Activated CD4-positive, alpha-beta T cell treated with anti-CD3 and anti-CD28 coated beads, Interleukin-10, Interleukin-2, amounts not matched to agents 100 ng/mL and 50 ng/mL, durations not matched to agents 16 hours and 8 hours (primary cell): ENCODE results near the gene PTPRD.
A peak's percentile ranks its signal among the peaks of the same experiment; 100 is the strongest.

Experiments
- DNase-seq: peaks from one replicate; pipeline ENCODE4 v3.0.0-alpha.2; 2020

PTPRD gene

DNA sequence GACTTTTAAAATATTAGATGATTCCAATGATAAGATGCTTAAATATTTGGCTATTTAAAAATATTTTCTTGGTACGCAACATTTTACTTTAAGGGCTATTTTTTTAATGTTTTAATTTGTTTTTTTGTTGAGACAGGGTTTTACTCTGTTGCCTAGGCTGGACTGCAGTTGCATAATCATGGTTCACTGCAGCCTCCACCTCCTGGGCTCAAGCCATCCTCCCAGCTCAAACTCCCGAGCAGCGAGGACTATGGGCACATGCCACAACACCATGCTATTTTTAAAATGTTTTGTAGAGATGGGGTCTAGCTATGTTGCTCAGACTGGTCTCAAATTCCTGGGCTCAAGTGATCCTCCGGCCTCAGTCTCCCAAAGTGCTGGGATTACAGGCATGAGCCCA, 1963.0 kb downstream of the PTPRD start:
- DNase-seq, result no peak

DNA sequence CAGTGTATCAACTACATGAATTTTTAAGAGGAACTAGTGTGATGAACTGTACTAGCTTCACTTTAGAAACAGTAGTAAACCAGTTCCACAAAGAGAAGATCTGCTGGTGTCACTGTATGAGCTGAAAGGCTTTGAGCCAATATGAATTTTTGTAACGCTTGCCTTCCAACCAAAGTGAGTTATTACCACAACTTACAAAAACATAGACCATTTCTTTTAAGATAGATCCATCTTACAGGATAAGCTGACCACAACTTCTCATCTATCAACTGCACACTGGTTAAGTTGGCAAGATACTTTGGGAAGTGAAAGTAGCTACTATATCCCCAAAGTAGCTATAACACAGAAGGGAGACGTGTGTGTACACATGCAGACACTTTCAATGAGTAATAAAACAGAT, 1963.6 kb downstream of the PTPRD start:
- DNase-seq, result peak; percentile 53

DNA sequence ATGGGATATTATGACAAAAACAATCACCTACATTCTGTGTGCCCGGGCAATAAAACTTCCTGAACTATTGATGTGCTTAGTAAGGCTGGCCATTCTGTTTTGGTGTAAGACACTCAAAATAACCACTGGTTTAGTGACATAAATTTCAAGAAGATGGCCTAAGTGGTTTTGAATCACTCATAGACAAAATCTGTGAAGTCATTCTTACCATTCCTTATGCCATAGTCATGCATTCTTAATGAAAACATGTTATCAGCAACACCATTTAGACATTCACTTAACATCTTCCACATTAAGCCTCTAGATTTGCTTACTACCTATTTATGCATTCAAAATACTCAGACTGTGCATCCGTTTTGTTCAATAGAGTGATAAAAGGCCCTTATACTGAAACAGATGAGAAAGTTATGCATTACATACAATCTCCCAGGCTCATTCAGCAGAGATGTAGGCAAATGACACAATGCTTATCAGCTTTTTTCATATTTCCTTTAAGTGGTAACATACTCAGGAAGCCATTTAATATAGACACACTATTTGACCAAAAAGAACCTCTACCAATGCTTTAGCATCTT, 1964.4 kb downstream of the PTPRD start:
- no peak for DNase-seq

DNA sequence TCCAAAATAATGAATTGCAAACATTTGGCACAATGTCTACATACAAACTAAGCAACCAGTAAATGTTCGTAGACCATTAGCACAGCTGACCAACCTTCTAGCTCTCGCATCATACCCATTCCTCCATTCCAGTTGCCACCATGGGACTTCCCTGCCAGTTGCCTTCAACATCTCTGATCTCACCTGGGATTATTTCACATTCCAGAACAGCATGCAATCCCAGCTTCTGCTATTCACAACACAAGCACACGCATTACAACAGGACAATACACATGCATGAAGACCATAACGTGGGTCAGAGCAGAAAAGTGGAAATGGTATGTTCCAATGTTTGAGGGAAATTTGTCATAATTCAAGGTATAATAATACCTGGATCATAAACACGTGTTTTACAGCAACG, 1965.0 kb downstream of the PTPRD start:
- DNase-seq, result no peak

DNA sequence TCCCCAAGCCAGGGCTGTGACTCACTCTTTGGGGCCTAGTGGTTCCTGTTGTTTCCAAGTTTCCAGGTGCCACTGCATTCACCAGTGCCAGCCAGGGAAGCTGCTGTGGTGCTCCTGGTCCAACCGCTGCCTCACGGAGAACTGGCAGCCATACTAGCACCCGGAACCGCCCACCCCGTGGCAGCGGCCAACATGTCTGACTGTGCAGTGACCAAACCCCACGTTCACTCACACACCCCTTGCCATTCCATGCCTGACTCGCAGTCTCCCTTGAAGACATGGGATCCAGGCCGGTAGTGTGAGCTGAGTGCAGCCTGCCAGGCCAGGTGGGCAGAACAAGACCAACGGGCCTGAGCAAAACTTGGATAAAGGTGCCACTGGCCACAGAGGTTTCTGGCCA, 1968.2 kb downstream of the PTPRD start:
- DNase-seq, result no peak

DNA sequence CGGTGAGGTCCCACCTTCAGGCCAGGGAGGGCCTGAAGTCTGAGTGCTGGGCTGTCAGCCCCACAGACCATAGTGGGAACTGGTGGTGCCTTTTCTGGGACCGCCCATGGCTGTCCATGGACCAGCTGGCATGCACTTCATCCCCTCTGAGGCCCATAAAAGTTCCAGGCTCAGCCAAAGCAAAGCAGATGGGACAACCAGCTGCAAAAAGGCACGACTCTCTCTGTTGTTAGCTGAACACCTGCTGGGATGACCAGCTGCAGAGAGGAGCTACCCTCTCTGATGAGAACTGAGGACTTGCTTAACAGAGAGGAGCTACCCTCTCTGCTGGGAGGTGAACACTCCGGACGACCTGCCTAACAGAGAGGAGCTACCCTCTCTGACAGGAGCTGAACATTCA, 1968.9 kb downstream of the PTPRD start:
- no peak for DNase-seq

DNA sequence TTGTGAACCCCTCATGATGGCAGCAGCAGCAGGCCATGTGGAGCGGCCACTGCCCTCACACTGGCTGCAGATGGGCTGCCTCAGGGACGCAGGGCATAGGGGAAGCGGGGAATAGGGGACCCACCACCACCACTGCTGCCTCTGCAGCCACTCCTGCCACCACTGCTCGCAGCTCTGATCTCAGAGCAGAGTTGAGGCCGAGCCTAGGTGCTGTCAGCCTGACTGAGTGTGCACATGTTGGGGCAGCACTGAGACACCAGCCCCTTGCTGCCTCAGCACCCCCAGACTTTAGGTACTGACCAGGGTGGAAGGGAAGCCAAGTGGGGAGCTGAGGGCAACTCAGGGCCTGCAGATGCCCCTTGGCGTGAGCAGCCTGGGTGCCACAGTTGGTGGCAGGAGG, 1969.3 kb downstream of the PTPRD start:
- DNase-seq, result no peak

DNA sequence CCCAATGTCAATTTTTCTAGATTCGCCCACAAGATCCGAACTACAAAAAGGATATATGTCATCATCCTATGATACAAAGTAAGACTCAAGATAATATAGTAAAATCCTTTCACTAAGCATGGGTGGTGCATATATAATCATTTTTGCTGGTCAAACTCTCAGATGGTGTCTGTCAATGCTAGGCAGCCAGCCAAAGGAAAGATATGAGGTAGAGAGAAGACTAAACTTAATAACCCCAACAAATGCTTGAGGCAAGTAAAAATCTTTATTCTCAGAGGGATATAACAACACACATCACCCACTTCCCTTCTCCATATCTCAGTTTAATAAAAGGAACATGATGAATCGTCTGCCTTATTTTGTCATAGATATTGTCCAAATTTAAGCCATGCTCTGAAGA, 1972.0 kb downstream of the PTPRD start:
- DNase-seq, result no peak

DNA sequence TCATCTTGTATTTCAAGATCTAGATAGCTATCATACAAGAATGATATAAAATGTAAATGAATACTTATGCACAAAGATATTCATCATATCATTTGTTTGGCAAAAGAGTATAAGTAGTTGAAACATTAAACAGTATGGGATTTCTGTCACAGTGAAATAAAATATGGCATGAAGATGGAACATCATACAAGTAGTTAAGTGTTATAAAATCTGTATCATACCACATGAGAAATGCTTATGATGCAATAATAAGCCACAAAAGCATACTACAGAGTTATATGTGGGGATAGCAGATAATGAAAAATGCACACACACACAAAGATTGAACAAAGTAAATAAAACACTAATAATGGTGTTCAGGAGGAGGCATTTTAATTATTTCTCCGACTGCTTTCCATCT, 1975.2 kb downstream of the PTPRD start:
- no peak for DNase-seq

DNA sequence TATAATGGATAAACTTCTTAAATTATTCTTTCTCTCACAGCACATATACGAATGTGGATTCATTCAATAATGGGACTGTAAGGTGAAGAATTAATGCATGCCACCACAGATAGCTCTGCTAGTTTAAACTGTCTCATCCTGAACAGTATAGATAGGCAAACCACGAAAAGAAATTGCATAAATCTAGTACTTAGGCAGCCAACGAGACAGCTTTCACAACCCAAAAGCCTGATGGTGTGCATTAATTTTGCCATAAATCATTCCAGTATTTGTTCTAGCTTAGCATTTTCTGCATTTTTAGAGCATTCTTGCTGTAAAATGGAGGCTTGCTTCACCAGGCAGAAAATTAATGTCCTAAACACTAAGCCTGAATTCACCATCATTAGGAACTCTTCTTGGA, 1979.0 kb downstream of the PTPRD start:
- DNase-seq, result no peak

DNA sequence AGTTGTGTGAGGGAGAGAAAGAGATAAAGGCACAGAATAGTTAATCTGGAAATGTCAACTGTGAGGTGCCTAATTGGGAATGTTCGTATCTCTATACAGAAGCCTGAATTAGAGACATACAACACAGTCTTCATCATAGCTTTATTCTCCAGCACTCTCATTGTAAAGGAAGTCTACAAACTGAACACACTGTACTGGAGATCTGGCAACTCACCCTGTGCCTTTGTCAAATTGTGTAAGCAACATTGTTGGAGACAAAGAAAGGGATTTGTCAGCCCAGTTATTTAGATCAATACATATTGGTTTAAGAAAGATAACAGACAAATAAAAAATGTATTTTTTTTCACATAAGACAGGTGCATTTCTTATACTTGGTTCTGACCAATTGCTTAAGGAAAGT, 1980.3 kb downstream of the PTPRD start:
- no peak for DNase-seq

DNA sequence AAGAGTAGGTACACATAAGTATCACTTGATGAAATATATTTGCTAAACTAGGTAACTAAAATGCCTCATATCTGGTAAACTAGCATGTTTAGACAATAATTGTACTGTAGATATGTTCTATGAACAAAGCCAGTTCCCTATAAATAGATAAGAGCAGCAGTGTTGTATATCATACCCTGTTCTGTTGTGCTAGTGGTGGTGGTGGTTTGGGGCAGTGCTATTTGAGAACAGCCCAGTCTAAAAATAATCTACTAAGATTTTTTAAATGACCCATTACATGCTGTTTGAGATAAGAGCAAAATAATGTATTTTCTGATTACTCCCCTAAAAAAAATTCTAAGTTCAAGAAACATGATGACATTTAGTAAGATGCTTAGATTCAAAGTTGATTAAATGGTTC, 1984.0 kb downstream of the PTPRD start:
- DNase-seq, result no peak

DNA sequence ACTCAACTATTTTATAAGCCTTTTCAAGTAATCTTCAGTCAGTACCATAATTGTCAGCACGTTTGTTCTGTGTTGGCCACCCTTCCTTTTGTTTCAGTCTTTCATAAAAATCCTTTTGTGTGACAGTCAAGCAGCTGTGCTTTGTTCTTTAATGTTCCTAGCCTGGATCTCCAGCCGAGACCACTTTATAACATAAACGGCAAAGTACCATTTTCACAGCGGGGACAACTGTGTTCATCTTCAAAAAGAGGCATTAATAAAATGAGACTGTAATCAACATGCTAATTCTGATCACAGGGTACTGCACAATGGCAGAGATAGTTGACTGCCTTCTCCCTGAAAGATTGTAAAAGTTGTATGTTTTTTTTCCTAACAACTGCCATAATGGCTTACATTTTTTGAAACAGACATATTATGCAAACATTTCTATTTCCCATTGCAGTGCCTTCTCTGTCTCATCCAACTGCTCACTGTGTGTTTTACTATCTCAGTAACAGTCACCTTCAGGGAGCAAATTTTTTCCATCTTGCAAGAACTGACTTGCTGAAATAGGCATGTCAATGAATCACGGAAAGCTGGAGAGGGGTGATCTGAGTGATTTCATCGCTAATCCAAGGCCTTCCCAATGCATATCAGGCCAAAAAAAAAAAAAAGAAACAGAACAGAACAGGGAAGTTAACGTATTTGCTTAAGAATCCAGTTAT, 1984.7 kb downstream of the PTPRD start:
- no peak for DNase-seq

DNA sequence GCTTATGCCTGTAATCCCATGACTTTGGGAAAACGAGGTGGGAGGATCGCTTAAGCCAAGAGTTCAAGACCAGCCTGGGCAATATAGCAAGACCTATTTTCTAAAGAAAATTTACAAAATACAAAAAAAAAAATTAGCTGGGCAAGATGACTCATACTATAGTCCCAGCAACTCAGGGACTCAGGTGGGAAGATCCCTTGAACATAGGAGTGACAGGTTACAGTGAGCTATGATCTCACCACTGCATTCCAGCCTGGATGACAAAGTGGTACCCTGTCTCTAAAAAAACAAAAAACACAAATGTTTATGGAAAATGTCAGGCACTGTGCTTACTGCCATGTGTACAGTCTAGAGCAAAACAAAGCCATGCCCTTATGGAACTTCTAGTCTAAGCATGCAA, 1989.9 kb downstream of the PTPRD start:
- DNase-seq, result no peak

DNA sequence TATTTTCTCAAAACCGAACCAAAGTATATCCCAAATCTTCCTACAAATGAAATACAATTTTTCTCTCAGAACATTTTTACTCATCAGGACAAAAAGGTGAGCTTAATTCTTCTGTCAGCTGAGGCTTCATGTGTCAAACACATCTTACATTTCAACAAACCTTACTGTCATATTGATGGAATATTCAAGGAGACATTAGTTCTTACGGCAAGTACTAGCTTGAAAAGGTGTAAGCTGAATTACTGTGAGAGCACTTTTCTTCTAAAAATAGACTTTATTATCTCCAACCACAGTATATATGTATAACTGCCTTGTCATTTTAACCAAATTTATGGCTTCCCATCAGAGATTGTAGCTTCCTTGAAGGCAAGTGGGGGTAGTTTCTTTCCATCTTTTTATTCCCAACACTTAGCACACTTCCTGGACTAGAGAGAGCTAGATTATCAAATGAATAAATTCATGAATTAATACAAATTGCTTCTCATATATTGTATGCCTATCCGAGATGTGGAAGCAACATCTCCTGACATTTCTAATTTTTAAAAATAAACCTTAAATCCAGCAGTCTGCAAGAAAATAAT, 1990.5 kb downstream of the PTPRD start:
- DNase-seq, result no peak

DNA sequence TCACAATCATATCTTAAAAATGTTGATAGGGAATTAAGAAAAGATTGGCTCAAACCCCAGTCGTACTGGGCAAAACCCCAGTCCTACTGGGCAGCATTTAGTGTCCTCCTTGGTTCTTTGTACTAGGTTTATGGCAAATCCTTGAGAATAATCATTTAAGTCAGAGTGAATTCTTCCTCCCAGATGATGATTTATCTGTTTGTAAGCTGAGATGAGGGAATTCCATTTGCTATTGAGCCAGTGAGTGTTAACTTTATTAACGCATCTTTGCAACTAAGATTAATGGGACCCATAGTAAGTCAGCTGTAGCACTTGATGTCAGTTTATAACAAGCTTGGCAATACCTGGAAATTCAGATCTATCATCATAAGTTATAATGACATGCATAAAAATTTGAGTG, 1991.4 kb downstream of the PTPRD start:
- DNase-seq, result no peak

DNA sequence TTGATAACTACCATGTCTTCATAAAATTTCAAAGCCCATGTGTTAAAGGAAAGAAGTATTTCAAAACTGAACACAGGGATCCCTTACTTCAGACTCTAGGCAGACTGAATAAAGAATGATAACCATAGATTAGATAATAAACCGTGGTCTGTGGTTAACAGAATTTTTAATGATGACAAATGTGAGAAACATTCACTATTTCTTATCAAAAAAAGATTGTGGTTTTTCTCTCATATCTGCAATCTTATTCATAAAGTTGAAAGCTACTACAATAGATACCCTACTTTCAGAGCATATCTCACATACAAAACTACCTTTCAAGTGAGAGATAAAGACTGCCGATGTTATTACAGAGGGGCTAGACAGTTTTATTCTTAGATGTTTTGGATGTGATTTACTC, 1996.4 kb downstream of the PTPRD start:
- DNase-seq, result no peak

DNA sequence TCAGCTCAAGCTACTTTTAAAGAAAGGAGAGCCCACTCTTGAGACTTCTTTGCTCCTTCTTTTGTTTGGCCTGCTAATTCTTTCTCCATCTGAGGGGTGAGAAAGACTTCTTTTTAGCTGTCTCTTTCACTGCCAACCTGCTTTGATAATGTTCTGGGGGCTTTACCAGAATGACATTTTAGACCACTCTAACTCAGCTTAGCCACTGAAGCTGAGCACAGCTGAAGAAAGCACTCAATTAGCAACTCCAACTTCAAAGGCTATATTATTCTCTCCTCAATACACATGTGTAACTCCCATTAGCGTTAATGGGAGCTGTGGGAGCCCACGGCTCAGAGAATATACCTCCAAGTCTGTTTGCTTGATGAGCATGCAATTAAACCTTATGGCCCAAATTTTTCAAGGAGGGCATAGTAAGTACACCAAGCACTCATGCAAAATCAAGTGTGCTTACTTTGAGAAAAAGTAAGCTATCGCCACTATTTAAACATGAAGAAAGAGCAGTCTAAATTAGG, 1997.8 kb downstream of the PTPRD start:
- DNase-seq, result no peak

DNA sequence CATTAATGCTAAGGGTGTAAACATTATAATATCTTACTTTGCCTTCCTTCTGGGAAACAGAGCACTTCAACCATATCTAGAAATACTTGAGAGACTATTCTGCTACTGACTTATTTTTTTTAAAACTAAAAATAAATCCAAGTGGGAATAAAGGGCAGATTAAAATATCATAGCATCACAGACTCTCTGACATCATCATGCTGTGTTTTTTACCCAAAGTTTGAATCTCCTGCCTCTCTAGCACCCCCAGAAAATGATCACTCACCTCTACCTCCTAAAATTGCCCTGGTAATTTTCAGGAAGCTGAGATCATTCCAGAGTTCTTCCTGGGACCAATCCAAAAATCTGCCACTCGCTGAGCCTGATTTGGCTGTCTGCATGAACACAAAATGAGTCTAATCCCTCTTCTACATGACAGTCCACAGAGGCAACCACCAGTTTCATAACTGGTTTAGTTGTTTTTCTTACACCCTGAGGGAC, 1999.4 kb downstream of the PTPRD start:
- DNase-seq, result no peak

DNA sequence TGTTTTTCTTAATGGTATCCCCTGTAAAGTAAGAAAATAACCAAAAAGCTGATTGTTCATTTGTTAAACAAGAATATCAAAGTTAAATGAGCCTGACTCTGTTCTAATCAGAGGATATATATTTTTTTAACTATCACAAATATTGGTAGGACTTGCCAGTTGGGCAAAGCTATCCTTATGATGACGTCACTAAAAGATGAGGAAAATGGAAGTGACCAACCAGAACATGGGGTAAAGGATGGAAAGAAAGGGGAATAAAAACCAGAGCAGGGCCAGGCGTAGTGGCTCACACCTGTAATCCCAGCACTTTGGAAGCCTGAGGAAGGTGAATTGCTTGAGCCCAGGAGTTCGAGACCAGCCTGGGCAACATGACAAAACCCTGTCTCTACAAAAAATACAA, 2001.6 kb downstream of the PTPRD start:
- no peak for DNase-seq

DNA sequence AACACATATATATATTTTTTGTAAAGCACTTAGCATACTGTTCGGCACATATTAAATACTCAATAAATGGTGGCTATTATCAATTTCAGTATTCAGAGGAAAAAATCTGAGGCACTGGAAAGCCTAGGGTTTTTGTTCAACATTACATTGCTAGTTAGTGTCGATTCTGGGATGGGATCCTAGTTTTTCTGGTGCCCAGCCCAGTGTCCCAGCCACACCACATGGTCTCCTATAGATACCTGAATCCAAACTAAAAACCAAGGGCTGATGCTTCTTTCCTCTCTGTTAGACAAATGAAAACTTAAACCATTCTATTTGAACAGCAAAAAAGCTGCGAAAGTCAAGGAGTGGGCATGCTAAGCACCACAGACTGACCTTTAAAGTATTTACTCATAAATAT, 2002.5 kb downstream of the PTPRD start:
- no peak for DNase-seq

DNA sequence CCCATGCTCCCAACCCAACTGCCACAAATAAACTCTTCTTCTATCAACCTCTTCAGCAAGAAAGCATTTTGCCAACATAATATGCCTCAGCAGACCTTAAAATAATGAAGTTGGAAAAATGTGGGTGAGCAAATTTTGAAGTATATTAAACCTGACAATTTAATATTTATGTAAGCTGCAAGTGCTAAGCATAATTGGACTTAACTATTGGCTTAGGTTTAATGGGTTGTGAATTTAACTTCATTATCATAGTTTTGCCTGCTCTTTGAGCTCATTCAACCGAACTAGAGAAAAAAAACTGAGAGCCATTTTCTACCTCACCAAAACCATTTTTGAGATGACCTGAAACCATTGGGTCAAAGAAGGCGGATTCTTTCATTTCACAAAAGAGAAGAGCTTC, 2007.7 kb downstream of the PTPRD start:
- no peak for DNase-seq

DNA sequence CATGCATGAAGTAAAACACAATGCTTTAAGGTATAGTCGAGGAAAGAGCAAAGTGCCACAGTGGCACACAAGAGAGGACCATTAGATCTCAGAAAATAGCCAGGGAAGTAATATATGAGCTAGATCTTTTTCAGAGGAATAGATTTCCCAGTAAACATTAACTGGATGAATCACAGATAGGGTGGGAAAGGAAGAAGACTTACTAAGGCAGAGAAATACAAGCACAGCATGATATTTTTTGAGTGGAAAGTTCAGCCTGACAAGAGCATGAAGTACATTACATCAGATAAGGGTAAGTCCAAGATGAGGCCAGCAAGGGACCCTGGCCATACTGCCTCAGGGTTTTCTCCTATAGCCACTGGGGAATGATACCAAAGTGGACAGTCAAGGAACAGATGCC, 2008.6 kb downstream of the PTPRD start:
- DNase-seq, result no peak

DNA sequence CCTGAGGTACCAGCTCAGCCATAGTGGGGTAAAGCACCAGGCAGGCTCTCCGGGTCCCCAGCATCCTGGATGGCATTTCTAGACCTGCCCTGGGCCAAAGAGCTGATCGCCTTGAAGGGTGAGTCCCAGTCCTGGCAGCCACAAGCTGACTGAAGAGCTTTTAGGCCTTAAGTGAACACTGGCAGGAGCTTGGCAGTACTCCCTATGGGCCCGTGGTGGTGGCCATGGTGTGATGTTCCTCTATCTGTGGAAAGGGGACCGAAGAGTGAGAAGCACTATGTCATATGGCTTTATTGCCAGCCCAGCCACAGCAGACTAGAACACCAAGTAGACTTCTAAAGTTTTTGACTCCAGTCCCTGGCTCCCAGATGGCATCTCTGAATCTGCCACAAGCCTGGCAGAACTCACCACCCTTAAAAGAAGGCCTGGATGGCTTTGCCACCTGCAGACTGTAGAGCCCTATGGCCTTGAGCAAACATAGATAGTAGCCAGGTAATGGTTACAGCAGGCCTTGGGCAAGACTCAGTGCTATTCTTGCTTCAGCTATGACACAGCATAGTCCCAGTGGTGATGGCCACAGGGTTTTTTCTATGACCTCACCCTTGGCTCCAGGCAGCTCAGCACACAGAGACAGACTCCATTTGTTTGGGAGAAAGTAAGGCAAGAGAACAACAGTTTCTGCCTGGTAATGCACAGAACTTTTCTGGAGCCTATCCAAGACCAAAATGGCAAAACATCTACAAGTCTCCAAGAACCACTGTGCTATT, 2011.7 kb downstream of the PTPRD start:
- DNase-seq, result no peak
